ENCODE data around the gene MARS1.
"Not testable (repeated sequence)": the region's sequence is repeated elsewhere in the genome, so short reads cannot be mapped to it uniquely, and the experiment has no call there.

MARS1 gene

DNA sequence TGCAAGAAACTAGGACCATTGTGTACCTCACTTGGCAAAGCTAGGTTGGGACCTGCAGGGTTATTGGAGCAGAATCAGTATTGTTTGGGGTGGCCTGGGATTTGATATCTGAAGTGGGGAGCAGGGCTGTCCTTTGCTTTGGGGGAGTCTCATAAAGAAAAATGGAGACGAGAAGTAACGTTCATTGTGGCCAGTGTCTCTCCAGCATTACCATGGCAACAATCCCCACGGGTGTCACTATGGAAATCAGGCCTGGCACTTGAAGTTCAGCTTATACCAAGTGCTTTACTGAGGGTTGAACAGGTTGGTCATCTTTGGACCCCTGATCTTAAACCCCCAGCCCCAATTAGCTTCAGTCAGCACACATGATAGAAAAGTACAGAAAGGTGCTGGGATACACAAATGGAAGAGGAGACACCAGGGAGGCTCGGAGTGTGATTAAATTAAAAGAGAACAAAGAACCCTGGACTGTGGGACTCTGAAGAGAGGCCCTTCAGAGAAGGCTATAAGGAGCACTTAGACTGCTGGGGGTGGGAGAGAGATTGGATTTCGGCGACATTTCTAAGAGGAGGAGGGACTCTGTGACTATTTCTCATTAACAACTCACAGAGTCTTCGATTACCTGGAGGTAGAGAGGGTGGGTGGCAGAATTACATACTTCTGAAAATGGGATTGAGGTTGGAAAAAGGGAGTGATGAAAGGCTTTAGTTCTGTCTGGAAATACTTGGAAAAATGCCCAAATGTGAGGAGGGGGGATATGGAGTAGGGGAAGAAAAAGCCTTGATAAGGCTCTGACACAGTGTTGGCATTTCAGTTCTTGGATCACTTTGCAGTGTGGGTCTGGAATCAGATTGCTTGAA is 65.7 kb downstream of the MARS1 start:
- no peak for DNase-seq

DNA sequence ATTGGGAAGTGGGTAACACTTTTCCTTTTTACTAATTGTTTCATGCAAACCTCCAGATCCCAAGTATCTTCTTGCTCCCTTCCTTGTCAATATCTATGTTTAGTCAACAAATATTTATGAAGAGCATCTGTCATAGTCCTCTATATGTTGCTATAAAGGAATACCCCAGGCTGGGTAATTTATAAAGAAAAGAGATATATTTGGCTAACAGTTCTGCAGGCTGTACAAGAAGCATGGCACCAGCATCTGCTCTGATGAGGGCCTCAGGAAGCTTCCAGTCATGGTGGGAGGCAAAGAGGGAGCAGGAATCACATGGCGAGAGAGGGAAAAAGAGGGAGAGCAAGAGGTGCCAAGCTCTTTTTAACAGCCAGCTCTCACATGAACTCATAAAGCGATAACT is 66.6 kb downstream of the MARS1 start:
- no peak for DNase-seq

GRCh38 chr12:57554897-57555296 is 67.0 kb downstream of the MARS1 start:
- DNase-seq, result no peak

DNA sequence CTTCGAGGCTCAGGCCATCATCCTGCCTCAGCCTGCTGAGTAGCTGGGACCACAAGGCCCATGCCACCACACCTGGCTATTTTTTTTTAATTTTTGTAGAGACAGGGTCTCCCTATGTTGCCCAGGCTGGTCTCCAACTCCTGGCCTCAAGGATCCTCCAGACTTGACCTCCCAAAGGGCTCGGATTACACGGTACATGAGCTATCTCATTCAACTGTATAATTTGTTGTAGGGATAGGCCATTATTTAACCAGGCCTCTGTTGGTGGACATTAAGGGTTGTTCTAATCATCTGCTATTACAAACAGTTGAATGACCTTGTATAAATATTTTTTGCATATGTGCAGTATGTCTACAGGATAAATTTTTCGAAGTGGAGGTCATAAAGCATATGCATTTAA is 71.0 kb downstream of the MARS1 start:
- DNase-seq, result no peak

DNA sequence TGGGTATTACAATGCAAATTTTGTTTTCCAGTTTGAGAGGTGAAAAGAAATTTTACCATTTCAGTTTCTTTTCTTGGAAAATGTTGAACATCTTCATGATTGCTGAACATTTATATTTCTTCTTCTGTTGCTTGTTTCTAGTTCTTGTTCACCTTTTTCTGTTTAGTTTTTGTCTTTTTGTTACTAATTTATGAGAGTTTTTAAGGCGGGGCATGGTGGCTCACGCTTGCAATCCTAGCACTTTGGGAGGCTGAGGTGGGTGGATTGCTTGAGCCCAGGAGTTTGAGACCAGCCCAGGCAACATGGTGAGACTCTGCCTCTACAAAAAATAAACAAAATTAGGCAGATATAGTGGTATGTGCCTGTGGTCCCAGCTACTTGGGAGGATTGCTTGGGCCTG is 72.6 kb downstream of the MARS1 start:
- no peak for DNase-seq

GRCh38 chr12:57561117-57561516 is 73.2 kb downstream of the MARS1 start:
- DNase-seq, result not testable (repeated sequence)

DNA sequence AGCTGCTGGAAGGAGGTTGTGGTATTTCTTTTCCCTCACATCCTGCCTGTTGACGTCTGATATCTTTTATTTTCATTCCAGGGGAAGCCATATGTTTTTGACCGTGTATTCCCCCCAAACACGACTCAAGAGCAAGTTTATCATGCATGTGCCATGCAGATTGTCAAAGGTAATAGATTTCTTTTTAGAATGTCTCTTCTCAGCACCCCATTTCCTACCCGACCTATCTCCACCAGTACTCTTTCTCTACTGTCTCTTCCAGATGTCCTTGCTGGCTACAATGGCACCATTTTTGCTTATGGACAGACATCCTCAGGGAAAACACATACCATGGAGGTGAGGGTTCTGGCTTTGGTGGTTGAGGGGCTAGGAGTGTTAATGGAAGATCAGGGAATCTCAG is 75.5 kb downstream of the MARS1 start:
- DNase-seq, result no peak

DNA sequence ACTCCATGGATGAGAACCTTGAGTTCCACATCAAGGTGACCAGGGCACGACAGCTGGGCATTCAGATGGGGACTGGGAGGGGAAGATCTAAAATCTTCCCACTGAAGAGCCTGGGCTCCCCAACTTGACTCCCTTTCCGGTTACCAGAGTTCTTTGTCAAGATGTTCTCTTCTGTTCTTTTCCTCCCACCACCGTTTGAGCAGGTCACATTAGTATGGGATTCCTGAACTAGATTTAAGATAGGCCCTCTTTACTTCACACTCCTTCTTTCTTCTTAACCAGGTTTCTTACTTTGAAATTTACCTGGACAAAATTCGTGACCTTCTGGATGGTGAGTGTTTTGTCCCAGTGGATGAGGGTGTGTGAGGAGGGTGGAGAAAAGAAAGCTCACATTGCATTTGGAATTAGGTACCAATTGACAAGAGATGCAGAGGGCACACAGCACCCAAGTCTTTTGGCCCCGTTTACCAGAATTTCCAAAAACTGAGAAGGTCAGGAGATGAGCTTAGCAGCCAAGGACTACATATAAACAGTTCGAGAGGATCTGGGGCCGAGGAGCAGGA is 76.4 kb downstream of the MARS1 start:
- DNase-seq, result no peak
